Skeletal muscle cell (primary cell): Measurements from ENCODE around the gene ANKRD55.
A peak's percentile ranks its signal among the peaks of the same experiment; 100 is the strongest.
"Not testable (repeated sequence)": the region's sequence is repeated elsewhere in the genome, so short reads cannot be mapped to it uniquely, and the experiment has no call there.

Source experiments
- DNase-seq: peaks from one replicate; pipeline ENCODE4 v3.0.0-alpha.2; 2010; ENCODE audit warnings: low read depth
- H3K4me3 ChIP-seq: 2 replicates; pipeline ENCODE4 v1.5.1; 2011; ENCODE audit warnings: low read depth, mild to moderate bottlenecking, control low read depth, low read length, moderate library complexity

ANKRD55 gene

DNA sequence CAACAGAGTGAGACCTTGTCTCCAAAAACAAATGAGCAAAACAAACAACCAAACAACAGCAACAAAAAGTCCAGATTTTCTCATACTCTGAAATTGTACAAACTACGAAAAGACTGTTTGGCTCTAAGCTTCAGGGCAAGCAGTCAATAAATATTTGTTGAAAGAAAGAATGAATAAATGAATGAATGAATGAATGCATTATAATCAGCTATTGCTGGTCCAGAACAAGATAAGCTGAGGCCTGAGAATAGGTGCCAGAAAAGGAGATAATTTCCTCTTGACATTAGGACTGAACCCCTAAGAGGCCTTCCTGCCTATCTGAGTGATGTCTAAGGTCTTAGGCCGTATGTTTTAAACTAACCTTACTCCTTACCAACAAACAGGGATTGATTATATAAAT, 139.2 kb downstream of the ANKRD55 start:
- no peak overlapping the region for H3K4me3 ChIP-seq
- no peak for DNase-seq

DNA sequence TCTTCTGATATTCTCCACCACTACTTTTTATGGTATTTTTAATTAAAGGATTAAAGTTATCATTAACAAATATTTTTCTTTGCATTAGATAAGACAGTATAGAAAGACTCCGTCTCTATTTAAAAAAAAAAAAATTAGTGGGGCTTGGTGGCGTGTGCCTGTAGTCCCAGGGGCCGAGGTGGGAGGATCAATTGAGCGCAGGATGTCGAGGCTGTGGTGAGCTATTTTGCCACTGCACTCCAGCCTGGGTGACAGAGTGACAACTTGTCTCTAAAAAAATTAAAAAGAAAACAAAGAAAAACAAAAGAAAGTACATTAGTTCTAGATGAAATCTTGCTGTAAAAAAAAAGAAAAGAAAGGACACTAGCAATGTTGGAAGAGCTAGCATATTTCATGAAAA, 141.0 kb downstream of the ANKRD55 start:
- DNase-seq: no peak
- H3K4me3 ChIP-seq: no peak overlapping the region

DNA sequence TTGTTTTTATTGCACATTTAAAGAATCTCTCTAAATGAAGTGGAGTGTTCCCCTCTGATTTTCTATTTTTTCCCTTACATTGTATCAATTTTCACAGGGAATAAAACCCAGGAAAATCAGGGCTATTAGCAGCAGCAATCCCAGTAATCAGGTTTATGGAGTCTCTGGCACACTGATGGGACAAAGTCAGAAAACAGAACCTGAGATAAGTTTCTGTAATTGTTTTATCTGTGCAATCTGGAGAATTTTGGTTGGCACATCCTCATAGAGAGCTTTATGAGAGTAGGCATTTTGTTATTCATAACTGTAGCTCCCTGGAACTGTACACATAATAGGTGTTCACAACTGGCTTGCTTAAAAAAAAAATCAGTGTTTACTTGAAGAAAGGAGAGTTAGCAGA, 141.5 kb downstream of the ANKRD55 start:
- DNase-seq: no peak

DNA sequence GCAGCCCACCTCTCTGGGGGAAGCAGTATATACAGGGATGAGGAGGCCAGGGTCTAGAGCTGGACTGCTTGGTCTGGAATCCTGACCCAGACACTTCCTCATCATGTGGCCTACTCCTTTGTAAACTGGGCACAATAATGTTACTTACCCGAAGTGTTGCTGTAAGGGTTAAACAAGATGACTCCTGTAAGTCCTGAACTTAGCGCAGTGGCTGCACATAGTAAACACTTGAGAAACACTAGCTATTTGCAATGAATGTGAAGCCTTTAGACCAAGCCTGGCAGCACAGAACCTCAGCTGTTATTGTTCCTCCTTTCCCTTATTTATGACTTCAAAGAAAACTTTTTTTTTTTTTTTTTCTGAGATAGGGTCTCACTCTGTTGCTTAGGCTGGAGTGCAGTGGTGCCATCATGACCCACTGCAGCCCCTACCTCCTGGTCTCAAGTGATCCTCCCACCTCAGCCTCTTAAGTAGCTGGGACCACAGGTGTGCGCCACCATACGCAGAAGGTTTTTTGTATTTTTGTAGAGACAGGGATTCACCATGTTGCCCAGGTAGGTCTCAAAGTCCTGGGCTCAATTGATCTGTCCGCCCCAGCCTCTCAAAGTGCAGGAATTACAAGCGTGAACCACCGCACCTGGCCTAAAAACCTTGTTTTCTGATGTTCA, 142.2 kb downstream of the ANKRD55 start:
- H3K4me3 ChIP-seq: no peak overlapping the region
- no peak for DNase-seq

More for the DNA sequence above, 141.5 kb downstream of the ANKRD55 start:
- no peak overlapping the region for H3K4me3 ChIP-seq

DNA sequence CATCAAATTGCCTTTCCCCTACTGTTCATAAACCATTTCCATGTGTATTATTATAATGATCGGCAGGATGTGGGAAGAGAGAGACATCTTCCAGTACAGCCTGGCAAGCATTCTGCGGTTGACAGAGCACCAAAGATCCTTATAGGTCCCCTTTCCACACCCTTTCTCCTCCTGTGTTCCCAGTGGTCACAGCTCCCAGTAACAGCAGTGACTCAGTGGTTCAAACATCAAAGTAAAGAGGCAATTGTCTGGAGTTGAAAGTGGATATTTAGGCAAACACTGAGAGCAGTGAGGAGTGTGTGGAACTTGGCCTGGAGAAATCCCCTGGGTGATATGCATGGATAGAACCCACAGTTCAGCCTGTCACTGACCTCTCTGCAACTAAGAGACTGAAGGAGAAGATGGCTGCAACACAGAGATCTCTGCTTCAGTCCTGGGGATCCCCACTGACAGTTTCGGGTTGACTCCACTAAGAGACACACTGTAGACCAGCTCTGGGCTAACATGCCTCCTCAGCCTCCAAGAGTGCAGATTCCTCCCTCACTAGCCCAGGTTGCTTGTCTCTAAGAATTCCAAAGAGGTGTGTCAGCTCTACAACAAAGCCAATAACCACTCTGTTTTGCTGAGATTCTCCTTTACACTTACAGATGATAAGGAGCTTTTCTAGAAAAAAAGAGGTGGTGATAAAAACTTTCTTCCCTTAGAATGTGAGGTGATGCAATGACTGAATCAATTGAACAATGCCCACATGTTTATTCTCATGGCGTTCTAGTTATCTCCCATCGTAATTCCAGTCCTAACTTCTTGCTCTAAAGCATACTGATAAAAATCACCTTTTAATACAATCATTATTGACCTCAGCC, 143.9 kb downstream of the ANKRD55 start:
- DNase-seq: no peak
- no peak overlapping the region for H3K4me3 ChIP-seq

DNA sequence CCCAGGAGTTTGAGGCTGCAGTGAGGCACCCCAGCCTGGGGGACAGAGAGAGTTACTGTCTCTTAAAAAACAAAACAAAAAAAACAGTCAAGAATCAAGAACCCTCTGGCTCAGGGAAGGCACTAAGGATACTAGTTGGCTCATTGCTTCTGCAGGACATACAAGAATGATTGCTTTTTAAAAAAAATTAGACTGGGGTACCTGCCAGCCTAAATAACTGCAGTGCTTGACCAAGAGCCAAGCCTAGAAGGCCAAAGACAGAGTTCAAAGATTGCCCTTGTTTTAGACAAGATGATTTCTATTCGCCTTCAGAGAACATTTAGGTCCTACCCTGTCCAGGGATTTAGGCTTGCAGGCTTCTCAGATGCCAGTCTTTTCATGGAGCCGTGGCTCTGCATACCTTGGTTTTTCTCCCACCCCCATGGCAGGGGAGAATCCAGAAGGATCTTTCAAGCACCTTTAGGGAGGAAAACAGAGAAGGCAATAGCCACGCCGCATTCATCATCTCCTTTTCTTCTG, 144.6 kb downstream of the ANKRD55 start:
- no peak for DNase-seq
- no peak overlapping the region for H3K4me3 ChIP-seq

DNA sequence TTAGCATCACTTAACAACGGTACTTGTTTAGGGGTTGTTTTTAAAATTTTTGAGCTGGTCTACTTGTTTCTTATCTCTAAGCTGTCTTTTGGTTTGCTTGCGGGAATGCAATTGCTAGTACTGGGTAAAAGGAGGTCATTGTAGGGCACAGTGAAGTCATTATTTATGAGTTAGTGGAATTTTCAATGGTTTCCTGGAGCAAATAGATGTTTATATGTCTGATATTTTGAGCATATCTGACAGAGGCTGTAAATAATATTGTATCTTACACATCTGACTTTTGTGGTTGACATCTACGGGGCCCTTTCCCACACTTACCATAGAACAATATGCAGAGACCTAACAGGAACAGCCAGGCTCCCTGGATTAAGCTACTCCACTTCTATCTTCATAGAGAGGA, 147.9 kb downstream of the ANKRD55 start:
- DNase-seq: no peak
- no peak overlapping the region for H3K4me3 ChIP-seq

DNA sequence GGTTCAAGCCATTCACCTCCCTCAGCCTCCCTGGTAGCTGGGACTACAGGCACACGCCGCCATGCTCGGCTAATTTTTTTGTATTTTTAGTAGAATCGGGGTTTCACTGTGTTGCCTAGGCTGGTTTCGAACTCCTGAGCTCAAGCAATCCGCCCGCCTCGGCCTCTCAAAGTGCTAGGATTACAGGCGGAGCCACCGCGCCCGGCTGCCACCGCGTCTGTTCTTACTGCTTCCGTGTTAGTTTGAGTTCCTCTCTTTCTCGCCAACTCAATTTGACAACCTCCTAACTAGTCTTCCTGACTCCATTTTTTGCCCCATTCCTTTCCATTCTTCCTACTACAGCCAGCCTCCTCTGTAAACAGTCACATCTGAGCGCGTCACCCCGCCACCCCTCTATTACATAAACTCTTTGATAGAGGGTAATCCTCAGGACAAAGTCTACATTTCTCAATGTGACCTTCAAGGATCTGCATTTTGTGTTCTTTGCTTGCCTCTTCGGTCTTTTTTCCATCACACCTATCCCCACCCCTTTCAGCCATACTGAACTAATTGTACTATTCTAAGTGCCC, 149.8 kb downstream of the ANKRD55 start:
- no peak for DNase-seq
- H3K4me3 ChIP-seq: no peak overlapping the region

DNA sequence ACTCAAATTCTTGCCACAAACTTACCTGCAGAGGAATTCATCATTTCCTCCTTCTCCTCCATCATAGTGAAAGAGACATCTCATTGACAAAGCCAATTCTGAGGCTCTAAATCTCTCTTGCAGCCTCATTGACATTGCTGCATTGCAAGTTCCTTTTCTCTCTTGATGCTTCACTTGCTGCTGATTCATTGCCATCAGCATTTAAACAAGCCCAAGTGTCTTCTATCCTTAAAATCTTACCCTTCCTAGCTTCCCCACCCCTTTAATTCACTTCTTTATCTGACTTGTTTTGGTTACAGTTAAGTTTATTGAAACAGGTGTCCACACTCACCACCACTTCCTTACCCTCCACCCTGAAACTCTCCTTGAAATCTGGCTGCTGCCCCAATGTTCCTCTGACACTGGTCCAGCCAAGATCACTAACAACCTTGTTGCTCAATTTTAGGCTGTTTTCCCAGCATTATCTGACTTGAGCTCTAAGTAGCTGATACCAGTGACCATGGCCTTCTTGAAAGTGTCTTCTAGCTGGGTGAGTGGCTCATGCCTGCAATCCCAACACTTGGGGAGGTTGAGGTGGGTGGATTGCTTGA, 152.0 kb downstream of the ANKRD55 start:
- H3K4me3 ChIP-seq, DNase-seq: not testable (repeated sequence)

DNA sequence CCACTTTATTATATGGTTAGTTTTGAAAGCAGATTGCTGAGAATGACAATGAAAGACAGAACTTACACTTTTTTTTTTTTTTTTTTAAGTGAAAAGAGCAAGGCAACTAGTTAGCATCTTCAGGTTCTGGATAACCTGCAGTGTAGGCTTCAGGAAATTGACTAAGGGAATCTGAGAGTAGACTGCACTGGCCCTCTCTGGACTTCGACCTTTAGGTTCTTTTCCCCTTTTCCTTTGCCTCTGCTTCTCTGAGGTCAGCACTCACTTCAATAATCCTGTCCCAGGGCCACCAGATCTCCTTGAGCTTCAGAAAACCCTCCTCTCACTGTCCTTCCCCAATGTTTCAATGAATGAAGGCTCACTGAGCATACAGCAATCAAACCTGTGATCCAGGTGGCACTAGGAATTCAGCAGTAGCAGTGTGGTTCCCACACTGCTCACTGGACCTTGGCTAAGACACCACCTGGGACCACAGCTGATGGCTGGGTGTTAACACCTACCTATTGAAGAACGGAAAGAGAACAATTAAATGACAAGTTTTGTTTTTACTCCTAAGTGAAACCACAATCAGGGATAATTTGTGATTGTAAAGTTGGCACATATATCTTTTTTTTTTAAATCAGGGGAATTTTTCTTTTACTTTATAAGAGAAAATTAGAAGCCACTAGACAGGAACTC, 152.6 kb downstream of the ANKRD55 start:
- H3K4me3 ChIP-seq: no peak overlapping the region
- no peak for DNase-seq

DNA sequence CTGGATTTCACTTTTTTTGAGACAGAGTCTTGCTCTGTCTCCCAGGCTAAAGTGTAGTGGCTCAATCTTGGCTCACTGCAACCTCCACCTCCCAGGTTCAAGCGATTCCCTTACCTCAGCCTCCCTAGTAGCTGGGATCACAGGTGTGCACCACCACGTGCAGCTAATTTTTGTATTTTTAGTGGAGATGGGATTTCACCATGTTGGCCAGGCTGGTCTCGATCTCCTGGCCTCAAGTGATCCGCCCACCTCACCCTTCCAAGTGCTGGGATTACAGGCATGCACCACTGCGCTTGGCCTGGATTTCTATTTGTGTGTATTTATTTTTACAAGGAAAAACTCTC, 154.0 kb downstream of the ANKRD55 start:
- not testable (repeated sequence) for H3K4me3 ChIP-seq, DNase-seq

DNA sequence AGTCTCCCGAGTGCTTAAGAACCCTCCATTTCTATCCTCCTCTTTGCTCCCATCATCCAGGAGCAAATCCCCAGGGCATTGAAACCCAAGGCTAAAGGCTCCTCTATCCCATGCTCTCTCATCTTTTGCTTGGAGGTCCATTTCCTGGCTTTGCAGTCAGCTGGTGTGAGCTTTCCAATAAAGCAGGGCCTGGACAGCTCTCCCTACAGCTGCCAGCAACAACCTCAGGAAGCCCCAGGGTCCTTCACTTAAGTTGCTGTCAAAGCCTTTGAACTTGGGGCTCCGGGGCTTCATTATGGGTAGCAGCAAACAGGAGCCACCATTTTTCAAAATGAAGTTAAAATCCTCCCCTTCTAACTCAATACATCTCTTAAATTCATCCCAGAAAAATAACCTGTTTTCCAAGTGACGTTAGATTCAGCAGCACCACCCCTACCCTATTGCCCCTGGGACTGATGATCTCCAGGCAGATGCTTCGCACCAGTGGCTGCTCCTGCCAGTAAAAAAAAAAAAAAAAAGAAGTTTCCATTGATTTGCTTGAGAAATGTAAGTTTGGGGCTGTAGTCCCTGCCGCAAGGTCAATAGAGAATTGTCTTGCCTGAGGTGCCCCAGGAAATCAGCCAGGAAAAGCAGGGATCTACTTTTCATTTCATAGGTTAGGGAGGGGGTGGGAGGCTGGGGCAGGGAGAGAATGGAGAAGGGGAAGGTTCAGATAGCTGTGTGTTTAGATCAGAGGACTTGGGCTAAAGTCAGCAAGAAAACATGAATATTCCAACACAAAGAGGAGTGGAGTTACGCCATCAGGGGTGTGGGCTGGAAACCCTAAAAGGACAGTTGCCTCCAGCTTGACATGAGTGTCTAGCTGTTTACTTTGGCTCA, 154.6 kb downstream of the ANKRD55 start:
- no peak overlapping the region for H3K4me3 ChIP-seq
- peak; percentile 74 for DNase-seq

DNA sequence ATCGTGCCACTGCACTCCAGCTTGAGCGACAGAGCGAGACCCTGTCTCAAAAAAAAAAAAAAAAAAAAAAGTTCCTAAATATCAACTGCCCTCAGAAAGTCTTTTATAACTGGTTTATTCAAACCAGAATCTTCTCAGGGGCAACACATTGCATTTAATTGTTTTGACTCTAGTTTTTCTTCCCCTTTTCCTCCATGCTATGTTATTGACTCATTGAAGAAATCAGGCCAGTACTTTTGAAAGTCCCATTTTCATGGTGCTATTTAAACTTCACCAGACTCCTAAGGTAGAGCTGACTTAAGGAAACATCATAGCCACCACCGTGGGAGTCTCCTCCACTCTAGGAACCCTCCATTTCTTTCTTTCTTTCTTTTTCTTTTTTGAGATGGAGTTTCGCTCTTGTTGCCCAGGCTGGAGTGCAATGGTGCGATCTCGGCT, 155.3 kb downstream of the ANKRD55 start:
- H3K4me3 ChIP-seq: no peak overlapping the region
- no peak for DNase-seq

DNA sequence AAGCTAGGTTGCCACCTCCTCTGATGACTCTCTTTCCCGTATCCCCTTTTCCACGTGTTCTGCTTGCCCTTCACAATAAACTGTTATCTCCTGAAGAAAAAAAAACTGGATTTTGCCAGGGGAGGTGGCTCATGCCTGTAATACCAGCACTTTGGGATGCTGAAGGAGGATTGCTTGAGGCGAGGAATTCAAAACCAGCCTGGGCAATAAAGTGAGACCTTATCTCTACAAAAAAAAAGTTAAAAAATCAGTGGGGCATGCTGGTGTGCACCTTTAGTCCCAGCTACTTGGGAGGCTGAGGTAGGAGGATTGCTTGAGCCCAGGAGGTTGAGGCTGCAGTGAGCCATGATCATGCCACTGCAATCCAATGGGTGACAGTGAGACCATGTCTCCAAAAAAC, 156.6 kb downstream of the ANKRD55 start:
- DNase-seq: no peak
- no peak overlapping the region for H3K4me3 ChIP-seq

DNA sequence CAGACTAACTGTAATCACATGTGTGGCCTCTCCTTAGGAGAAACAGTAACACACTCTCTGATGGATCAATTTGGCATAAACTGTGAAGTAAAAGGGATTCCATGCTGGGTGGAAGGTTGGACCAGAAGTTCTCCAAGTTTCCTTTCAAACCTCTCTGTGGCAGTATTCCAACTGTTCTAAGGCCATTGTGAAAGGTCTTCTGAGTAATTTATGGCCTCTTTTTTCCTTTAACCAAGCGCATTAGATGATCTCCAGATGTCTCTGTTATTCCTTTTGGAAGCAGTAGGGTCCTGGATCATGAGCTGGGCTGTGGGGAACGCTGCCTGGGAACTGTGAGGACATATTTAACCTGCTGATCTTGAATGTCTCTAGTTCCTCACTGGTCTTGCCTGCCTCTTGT, 157.8 kb downstream of the ANKRD55 start:
- no peak overlapping the region for H3K4me3 ChIP-seq
- DNase-seq: peak; percentile 70

DNA sequence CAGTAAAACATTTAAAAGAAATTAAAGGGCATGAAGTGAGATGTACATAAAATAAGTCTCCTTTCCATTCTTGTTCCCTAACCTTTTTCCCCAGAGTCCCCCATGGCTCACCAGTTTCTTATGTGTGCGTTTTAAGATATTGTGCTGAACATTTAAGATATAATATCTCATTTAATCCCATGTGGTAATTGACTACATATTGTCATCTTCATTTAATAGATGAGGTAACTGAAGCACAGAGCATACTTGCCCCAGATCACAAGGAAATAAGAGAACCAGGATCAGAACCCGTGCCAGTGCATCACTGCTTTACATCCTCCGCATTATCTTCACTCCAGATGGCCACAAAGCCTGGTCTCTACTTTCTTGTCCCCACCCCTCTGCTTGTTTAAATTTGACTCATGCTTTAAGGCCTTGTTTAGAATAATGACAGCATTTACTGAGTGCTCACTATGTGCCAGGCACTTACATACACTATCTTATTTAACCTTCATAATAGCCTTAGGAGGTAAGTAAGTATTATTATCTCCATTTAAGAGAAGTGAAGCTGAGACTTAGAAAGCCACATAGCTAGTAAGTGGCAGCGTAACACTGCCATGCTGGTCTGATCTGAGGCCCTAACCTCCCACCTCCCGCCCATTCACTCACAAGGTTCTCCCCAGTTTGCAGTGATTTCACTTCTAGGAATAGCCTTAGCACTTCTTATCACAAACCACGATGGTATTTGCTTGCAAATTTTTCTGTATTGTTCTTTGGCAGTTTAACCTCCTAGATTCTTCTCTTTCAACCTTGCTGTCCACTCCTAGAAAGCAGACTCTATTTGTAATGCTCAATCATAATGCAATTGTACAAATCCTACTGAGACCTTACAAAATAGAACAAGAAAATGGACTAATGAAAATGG, 160.0 kb downstream of the ANKRD55 start:
- no peak overlapping the region for H3K4me3 ChIP-seq
- DNase-seq: no peak

DNA sequence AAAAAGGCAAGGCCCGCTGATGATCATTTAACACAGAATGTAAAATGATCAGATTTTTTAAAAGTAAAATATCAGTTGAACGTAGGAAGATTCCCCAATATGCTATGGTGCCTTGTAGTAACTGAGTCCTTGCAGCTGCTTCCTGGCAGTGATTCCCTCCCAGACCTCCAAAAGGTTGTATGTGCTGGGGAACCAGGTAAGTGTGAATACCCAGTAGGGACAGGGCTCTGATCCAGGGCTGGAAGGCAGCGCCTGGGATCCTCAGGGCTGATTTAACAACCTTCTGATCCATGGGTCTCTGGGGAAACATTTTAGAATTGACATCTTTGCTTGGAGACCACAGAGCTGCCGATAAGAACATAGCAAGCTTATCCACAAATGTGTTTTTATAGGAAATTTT, 161.7 kb downstream of the ANKRD55 start:
- no peak for DNase-seq

More for the DNA sequence above, 161.7 kb downstream of the ANKRD55 start:
- no peak overlapping the region for H3K4me3 ChIP-seq
